Measurements from ENCODE around the gene PHLDB2.

DNA sequence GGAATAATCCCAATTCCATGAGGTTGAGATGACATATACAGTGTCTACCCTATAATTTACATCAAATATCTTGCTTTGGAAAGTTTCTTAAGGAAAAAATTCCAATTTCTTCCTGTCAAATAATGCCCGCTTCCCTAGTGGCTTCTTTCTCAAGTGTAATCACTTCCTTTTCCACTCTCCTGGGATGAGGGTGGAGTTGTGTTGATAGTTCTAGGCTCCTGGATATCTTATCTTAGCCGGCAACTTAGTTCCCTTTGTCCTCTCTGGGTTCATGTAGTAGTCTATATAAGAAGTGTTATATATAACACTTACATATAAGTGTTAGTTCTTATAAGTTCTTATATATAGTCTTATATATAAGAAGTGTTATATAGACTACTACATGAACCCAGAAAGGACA is 150.6 kb downstream of the PHLDB2 start:
- TF ChIP-seq, protein P1, sequence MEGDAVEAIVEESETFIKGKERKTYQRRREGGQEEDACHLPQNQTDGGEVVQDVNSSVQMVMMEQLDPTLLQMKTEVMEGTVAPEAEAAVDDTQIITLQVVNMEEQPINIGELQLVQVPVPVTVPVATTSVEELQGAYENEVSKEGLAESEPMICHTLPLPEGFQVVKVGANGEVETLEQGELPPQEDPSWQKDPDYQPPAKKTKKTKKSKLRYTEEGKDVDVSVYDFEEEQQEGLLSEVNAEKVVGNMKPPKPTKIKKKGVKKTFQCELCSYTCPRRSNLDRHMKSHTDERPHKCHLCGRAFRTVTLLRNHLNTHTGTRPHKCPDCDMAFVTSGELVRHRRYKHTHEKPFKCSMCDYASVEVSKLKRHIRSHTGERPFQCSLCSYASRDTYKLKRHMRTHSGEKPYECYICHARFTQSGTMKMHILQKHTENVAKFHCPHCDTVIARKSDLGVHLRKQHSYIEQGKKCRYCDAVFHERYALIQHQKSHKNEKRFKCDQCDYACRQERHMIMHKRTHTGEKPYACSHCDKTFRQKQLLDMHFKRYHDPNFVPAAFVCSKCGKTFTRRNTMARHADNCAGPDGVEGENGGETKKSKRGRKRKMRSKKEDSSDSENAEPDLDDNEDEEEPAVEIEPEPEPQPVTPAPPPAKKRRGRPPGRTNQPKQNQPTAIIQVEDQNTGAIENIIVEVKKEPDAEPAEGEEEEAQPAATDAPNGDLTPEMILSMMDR (conservative IDR thresholded peaks at IDR 0.05; ENCODE audit: low read length): no peak
- TF ChIP-seq EZH2phosphoT487 (IDR thresholded peaks at IDR 0.05; ENCODE audit: borderline replicate concordance, low read depth, low read length): no peak

Measured in OCI-LY7 (cell line).